ENCODE results near the gene UNKL.

DNA sequence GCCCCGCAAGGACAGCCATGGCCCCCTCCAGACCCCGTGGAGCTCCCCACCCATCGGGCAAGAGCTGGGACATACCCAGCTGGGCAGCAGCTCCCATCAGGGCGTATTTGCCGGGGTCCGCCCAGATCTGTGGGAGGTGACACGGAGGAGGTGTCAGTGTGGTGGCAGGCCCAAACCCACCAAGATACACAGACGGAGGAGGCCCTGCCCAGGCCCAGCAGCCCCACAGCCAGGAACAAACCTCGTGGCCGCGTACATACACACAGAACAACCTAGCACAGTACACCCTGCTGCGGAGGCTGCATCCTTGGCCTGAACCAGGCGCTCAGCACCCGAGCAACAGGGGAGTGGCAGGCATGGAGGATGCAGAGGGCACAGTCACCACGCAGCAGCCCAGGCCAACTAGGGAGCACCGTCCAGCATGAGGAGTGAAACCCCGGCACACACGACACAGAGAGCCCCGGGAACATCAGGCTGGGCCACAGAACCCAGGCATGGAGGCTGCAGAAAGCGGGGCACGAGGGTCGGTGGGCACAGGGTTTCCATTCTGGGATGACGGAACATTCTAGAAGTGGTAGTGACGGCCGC is 34.8 kb upstream of the UNKL start:
- TF ChIP-seq CTCF (IDR thresholded peaks at IDR 0.05), result no peak
- no peak for TF ChIP-seq POLR2A (IDR thresholded peaks at IDR 0.05)
